ENCODE data around the gene CCDC102A. TPM values are rescaled to one million over a fixed set of nuclear protein-coding genes. Genes with fewer than 3 reads are reported as not detected.

The CCDC102A gene
- polyA plus RNA-seq, 3 donors: not detected

GRCh38 chr16:57505169-57505568, 31.2 kb downstream of the CCDC102A start:
- Mint-ChIP-seq H3K27ac (no peak overlapping the region), H3K36me3 (no peaks in the 10 kb centered on the region), H3K4me3 (no peak overlapping the region), H3K9me3 (no peaks in the 10 kb centered on the region), H3K4me1 (no peaks in the 10 kb centered on the region), H3K27me3 (ENCODE audit: low read depth in 3 of 3) (peaks cover 3 to 5% (median 3%) of the 10 kb centered on the region in 3 donors)
- Histone ChIP-seq H3K27ac (ENCODE audit: low read depth in 1 of 2, low read length in 2 of 2) (no peak overlapping the region), H3K36me3 (replicated peaks in 1 of 2; ENCODE audit: control insufficient read depth in 1 of 2, insufficient read depth in 2 of 2, low read length in 2 of 2) (no peaks in the 10 kb centered on the region), H3K9me3 (replicated peaks in 1 of 2; ENCODE audit: control insufficient read depth in 1 of 2, insufficient read depth in 1 of 2, low read length in 2 of 2) (no peaks in the 10 kb centered on the region), H3K79me2 (ENCODE audit: insufficient read depth, low read length) (no peaks in the 10 kb centered on the region), H4K20me1 (ENCODE audit: insufficient read depth, low read length) (no peaks in the 10 kb centered on the region), H2AFZ (ENCODE audit: insufficient read depth, low read depth, low read length, poor library complexity, severe bottlenecking) (no peak overlapping the region), H3K4me1 (ENCODE audit: control insufficient read depth in 1 of 2, insufficient read depth in 2 of 2, low read length in 2 of 2) (no peaks in the 10 kb centered on the region), H3K27me3 (ENCODE audit: control insufficient read depth in 2 of 2, insufficient read depth in 2 of 2, low read length in 2 of 2) (no peaks in the 10 kb centered on the region), H3K4me3 (replicated peaks in 1 of 3; ENCODE audit: low read depth in 2 of 3, low read length in 3 of 3) (no peak overlapping the region), H3K4me2 (replicated peaks; ENCODE audit: extremely low read depth, low read length, poor library complexity, severe bottlenecking) (no peak overlapping the region), H3K9ac (ENCODE audit: insufficient read depth, low read length, poor library complexity, severe bottlenecking) (no peak overlapping the region)
- 87% methylated on average over 4 of the region's 6 CpGs for WGBS (ENCODE audit: insufficient coverage)
- DNase-seq: no peak
- no peak for TF ChIP-seq CTCF (IDR thresholded peaks at IDR 0.05)
- intact Hi-C loops (cut with micrococcal nuclease): no loop called here

GRCh38 chr16:57504491-57504890, 31.9 kb downstream of the CCDC102A start:
- Mint-ChIP-seq H3K4me3 (no peak overlapping the region), H3K27ac (no peak overlapping the region), H3K4me1 (no peaks in the 10 kb centered on the region), H3K9me3 (no peaks in the 10 kb centered on the region), H3K36me3 (no peaks in the 10 kb centered on the region), H3K27me3 (ENCODE audit: low read depth in 3 of 3) (peaks cover 2 to 5% (median 3%) of the 10 kb centered on the region in 3 donors)
- H3K79me2 ChIP-seq (ENCODE audit: insufficient read depth, low read length): no peaks in the 10 kb centered on the region
- no peaks in the 10 kb centered on the region for H3K9me3 ChIP-seq (replicated peaks in 1 of 2; ENCODE audit: control insufficient read depth in 1 of 2, insufficient read depth in 1 of 2, low read length in 2 of 2)
- H3K36me3 ChIP-seq (replicated peaks in 1 of 2; ENCODE audit: control insufficient read depth in 1 of 2, insufficient read depth in 2 of 2, low read length in 2 of 2): no peaks in the 10 kb centered on the region
- 100% methylated on average over 1 of the region's 5 CpGs for WGBS (ENCODE audit: insufficient coverage)
- no peak overlapping the region for H2AFZ ChIP-seq (ENCODE audit: insufficient read depth, low read depth, low read length, poor library complexity, severe bottlenecking)
- H3K27me3 ChIP-seq (ENCODE audit: control insufficient read depth in 2 of 2, insufficient read depth in 2 of 2, low read length in 2 of 2): no peaks in the 10 kb centered on the region
- no peak for DNase-seq
- H3K4me1 ChIP-seq (ENCODE audit: control insufficient read depth in 1 of 2, insufficient read depth in 2 of 2, low read length in 2 of 2): no peaks in the 10 kb centered on the region
- no peak overlapping the region for H3K4me2 ChIP-seq (replicated peaks; ENCODE audit: extremely low read depth, low read length, poor library complexity, severe bottlenecking)
- intact Hi-C loops (cut with micrococcal nuclease): no loop called here
- H3K4me3 ChIP-seq (replicated peaks in 1 of 3; ENCODE audit: low read depth in 2 of 3, low read length in 3 of 3): no peak overlapping the region
- no peak overlapping the region for H3K9ac ChIP-seq (ENCODE audit: insufficient read depth, low read length, poor library complexity, severe bottlenecking)
- TF ChIP-seq CTCF (IDR thresholded peaks at IDR 0.05): no peak
- no peaks in the 10 kb centered on the region for H4K20me1 ChIP-seq (ENCODE audit: insufficient read depth, low read length)
- no peak overlapping the region for H3K27ac ChIP-seq (ENCODE audit: low read depth in 1 of 2, low read length in 2 of 2)
